T-helper 9 cell (primary cell): Measurements from ENCODE around the gene UNCX.
"Not testable (repeated sequence)": the region's sequence is repeated elsewhere in the genome, so short reads cannot be mapped to it uniquely, and the experiment has no call there.

Experiments used
- DNase-seq: peaks from one replicate; pipeline ENCODE4 v3.0.0-alpha.2; 2020

Gene UNCX

GRCh38 chr7:1279041-1279440 is 46.4 kb downstream of the UNCX start:
- no peak for DNase-seq

- DNase-seq = not testable (repeated sequence)
Measured at GRCh38 chr7:1279895-1280294, 47.2 kb downstream of the UNCX start.

GRCh38 chr7:1281068-1281467 is 48.4 kb downstream of the UNCX start:
- no peak for DNase-seq

- DNase-seq = no peak
Measured at GRCh38 chr7:1282679-1283078, 50.0 kb downstream of the UNCX start.

- no peak for DNase-seq
Measured at GRCh38 chr7:1283337-1283736, 50.7 kb downstream of the UNCX start.

- no peak for DNase-seq
Measured at GRCh38 chr7:1283941-1284742, 51.5 kb downstream of the UNCX start.

GRCh38 chr7:1284743-1285458 is 52.2 kb downstream of the UNCX start:
- no peak for DNase-seq

GRCh38 chr7:1285556-1286301 is 53.1 kb downstream of the UNCX start:
- no peak for DNase-seq
